SU-DHL-6 (cell line): ENCODE results near the gene YIF1A.

Experiments used
- CTCF ChIP-seq: fragments of 200-600 bp; sonication (generic); IDR thresholded peaks from one replicate; pipeline ENCODE4 v1.5.1; 2017; ENCODE audit warnings: antibody characterized with exemption, mild to moderate bottlenecking, low read length, moderate library complexity; ENCODE audit not compliant: insufficient read depth, poor library complexity, severe bottlenecking
- EZH2phosphoT487 ChIP-seq: fragments of 200-600 bp; sonication (generic), shearing (Covaris generic); conservative IDR thresholded peaks from 2 replicates; pipeline ENCODE4 v1.6.1; 2018; ENCODE audit warnings: mild to moderate bottlenecking, antibody characterized with exemption, low read length, moderate library complexity, mixed read lengths

GRCh38 chr11:66317322-66317722 lies 28.4 kb upstream of the YIF1A start:
- TF ChIP-seq CTCF (no peak), EZH2phosphoT487 (no peak)
